Measurements from ENCODE around the gene CAMKMT. TPM values are rescaled to one million over a fixed set of nuclear protein-coding genes. Genes with fewer than 3 reads are reported as not detected.

The CAMKMT gene
- total RNA-seq, 1 donor from 2014 or later, result 5.8 TPM

DNA sequence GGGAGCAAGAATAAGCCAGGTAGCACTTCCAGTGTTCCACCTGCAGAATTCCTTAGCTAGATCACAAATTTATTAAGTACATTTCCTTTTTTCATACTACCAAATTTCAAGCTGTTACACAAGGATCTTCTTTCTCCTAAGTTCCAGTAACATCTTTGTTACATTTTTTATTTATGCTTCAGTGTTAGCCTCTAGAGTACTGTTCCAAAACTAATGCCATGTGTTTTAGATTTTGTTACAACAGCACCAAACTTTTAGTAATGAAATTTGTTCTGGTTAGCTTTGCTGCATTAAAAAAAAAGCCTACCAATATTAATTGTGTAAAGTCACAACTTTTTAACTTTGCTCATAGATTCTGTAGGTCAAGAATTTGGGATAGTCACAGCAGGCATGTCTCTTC, 161.1 kb downstream of the CAMKMT start:
- Histone ChIP-seq H3K4me3 (ENCODE audit: low read depth, low read length) (no peak overlapping the region), H3K27me3 (ENCODE audit: control insufficient read depth, insufficient read depth, low read length) (no peaks in the 10 kb centered on the region), H3K36me3 (ENCODE audit: control insufficient read depth, insufficient read depth, low read length) (no peaks in the 10 kb centered on the region)
- TF ChIP-seq, protein P1, sequence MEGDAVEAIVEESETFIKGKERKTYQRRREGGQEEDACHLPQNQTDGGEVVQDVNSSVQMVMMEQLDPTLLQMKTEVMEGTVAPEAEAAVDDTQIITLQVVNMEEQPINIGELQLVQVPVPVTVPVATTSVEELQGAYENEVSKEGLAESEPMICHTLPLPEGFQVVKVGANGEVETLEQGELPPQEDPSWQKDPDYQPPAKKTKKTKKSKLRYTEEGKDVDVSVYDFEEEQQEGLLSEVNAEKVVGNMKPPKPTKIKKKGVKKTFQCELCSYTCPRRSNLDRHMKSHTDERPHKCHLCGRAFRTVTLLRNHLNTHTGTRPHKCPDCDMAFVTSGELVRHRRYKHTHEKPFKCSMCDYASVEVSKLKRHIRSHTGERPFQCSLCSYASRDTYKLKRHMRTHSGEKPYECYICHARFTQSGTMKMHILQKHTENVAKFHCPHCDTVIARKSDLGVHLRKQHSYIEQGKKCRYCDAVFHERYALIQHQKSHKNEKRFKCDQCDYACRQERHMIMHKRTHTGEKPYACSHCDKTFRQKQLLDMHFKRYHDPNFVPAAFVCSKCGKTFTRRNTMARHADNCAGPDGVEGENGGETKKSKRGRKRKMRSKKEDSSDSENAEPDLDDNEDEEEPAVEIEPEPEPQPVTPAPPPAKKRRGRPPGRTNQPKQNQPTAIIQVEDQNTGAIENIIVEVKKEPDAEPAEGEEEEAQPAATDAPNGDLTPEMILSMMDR (IDR thresholded peaks at IDR 0.05; ENCODE audit: insufficient read depth, low read length, poor library complexity, severe bottlenecking), result no peak
- no peak for DNase-seq (ENCODE audit: low read depth)

DNA sequence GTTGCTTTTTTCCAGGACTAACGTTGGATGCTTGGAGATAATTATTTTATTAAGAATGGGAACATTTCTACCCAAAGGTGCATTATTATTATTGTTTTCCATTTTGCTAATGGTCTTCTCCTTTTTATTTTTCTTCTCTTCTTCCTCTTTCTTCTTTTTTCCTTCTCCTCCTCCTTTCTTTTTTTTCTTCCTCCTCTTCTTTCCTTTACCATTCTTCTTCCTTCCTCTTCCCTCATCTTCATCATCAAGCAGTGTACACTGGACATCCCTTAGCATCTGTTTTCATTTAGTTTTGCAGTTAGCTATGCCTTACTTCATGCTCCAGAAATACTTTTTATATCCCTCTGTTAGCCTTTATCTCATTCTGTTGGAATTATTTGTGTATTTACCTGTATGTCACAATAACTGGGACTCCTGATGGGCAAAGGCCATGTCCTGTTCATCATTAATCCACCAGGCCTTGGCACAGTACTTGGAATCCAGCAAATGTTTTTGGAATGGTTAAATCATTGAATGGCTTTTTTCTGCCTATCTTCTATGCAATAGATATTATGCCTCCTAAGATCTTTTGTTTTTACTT, 162.7 kb downstream of the CAMKMT start:
- Histone ChIP-seq H3K4me3 (ENCODE audit: low read depth, low read length) (no peak overlapping the region), H3K36me3 (ENCODE audit: control insufficient read depth, insufficient read depth, low read length) (no peaks in the 10 kb centered on the region), H3K27me3 (ENCODE audit: control insufficient read depth, insufficient read depth, low read length) (no peaks in the 10 kb centered on the region)
- TF ChIP-seq, protein P1 (IDR thresholded peaks at IDR 0.05; ENCODE audit: insufficient read depth, low read length, poor library complexity, severe bottlenecking), result no peak
- DNase-seq (ENCODE audit: low read depth), result no peak

DNA sequence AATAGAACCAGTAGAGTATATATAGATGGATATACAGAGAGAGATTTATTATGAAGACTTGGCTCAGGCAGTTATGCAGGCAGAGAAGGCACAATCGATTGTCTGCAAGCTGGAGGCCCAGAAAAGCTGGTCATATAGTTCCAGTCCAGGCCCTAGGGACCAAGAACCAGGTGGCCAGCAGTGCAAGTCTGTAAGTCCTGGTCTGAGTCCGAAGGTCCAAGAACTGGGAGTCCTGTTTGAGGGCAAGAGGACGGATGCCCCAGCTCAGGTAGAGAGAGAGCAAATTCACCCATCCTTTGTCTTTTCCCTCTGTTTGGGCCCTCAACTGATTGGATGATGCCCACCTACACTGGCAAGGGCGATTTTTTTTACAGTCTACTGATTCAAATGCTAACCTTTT, 164.6 kb downstream of the CAMKMT start:
- DNase-seq (ENCODE audit: low read depth), result no peak
- Histone ChIP-seq H3K27me3 (ENCODE audit: control insufficient read depth, insufficient read depth, low read length) (no peaks in the 10 kb centered on the region), H3K36me3 (ENCODE audit: control insufficient read depth, insufficient read depth, low read length) (no peaks in the 10 kb centered on the region), H3K4me3 (ENCODE audit: low read depth, low read length) (no peak overlapping the region)
- TF ChIP-seq, protein P1 (IDR thresholded peaks at IDR 0.05; ENCODE audit: insufficient read depth, low read length, poor library complexity, severe bottlenecking), result no peak

DNA sequence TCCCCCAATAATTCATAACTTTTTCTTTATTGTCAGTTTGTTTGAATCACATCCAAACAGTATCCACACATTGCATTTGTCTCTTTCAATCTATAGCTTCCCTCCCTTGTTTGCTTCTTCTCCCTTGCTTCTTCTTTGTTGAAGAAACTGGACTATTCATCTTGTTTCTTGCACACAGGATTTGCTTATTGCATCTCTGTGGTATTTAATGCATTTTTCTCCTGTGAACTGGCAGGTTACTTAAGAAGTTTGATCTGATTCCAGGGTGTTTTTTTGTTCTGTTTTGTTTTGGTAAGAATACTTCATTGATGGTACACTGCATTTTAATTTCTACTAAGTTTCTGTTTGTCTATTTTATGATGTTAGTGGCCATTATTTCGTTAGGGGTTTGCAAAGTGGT, 166.8 kb downstream of the CAMKMT start:
- Histone ChIP-seq H3K27me3 (ENCODE audit: control insufficient read depth, insufficient read depth, low read length) (no peaks in the 10 kb centered on the region), H3K36me3 (ENCODE audit: control insufficient read depth, insufficient read depth, low read length) (no peaks in the 10 kb centered on the region), H3K4me3 (ENCODE audit: low read depth, low read length) (no peak overlapping the region)
- TF ChIP-seq, protein P1 (IDR thresholded peaks at IDR 0.05; ENCODE audit: insufficient read depth, low read length, poor library complexity, severe bottlenecking), result no peak
- peak; percentile 61 for DNase-seq (ENCODE audit: low read depth)

DNA sequence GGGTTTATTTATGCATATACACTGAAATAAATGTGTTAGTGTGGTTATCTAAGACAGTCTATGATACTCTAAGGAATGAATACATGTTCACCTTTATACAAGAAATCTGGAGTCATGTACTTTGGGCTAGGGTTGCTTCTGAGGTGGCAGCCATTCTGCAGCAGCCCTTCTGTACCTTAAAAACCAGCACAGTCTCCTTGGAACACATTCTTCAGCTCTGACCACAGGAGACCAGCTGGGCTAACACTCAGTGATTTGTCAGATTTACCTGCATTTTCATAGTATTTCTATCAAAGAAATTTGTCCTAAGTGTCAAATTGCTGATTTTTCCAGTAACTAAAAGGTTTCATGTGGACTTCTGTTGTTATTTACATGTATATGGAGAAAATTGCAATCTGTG, 167.7 kb downstream of the CAMKMT start:
- no peaks in the 10 kb centered on the region for H3K27me3 ChIP-seq (ENCODE audit: control insufficient read depth, insufficient read depth, low read length)
- no peak overlapping the region for H3K4me3 ChIP-seq (ENCODE audit: low read depth, low read length)
- TF ChIP-seq, protein P1 (IDR thresholded peaks at IDR 0.05; ENCODE audit: insufficient read depth, low read length, poor library complexity, severe bottlenecking), result no peak
- H3K36me3 ChIP-seq (ENCODE audit: control insufficient read depth, insufficient read depth, low read length), result no peaks in the 10 kb centered on the region
- DNase-seq (ENCODE audit: low read depth), result no peak

DNA sequence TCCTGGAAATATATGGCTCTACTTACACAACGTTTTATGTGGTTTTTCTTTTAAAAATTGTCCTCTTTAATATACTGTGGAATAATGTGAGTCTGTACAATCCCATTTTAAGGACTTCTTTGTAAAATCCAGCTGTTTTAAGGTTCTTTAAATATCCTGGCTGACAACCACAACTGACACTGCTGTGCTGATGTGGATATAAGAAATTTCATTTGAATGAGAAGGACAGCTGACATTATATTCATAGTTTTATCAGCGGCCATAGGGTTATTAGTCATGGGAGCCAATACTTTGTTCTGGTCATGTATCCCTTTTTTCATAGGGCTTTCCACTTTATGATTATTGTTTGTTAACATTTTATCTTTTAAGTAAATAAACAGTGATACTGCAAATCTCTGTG, 169.5 kb downstream of the CAMKMT start:
- Histone ChIP-seq H3K4me3 (ENCODE audit: low read depth, low read length) (no peak overlapping the region), H3K27me3 (ENCODE audit: control insufficient read depth, insufficient read depth, low read length) (no peaks in the 10 kb centered on the region), H3K36me3 (ENCODE audit: control insufficient read depth, insufficient read depth, low read length) (no peaks in the 10 kb centered on the region)
- TF ChIP-seq, protein P1 (IDR thresholded peaks at IDR 0.05; ENCODE audit: insufficient read depth, low read length, poor library complexity, severe bottlenecking), result no peak
- DNase-seq (ENCODE audit: low read depth), result no peak

All from kidney epithelial cell (primary cell).